NCI-H2227 (cell line): ENCODE measurements around the gene FBLN7.
A peak's percentile ranks its signal among the peaks of the same experiment; 100 is the strongest.
"Not testable (repeated sequence)": the region's sequence is repeated elsewhere in the genome, so short reads cannot be mapped to it uniquely, and the experiment has no call there.

ENCODE experiments used
- DNase-seq: peaks from one replicate; lab custom pipeline; 2025; ENCODE audit not compliant: unreplicated experiment; lab: John Stamatoyannopoulos, UW

Gene FBLN7

GRCh38 chr2:112138159-112139032 is at the start of gene FBLN7:
Gene FBLN7, plus strand, starts transcription at chr2:112138385. Its CDS starts 271 bp downstream, at chr2:112138656.
- DNase-seq: peak; percentile 67

- DNase-seq: no peak
Measured at GRCh38 chr2:112089375-112089774, 48.8 kb upstream of the FBLN7 start.

DNA sequence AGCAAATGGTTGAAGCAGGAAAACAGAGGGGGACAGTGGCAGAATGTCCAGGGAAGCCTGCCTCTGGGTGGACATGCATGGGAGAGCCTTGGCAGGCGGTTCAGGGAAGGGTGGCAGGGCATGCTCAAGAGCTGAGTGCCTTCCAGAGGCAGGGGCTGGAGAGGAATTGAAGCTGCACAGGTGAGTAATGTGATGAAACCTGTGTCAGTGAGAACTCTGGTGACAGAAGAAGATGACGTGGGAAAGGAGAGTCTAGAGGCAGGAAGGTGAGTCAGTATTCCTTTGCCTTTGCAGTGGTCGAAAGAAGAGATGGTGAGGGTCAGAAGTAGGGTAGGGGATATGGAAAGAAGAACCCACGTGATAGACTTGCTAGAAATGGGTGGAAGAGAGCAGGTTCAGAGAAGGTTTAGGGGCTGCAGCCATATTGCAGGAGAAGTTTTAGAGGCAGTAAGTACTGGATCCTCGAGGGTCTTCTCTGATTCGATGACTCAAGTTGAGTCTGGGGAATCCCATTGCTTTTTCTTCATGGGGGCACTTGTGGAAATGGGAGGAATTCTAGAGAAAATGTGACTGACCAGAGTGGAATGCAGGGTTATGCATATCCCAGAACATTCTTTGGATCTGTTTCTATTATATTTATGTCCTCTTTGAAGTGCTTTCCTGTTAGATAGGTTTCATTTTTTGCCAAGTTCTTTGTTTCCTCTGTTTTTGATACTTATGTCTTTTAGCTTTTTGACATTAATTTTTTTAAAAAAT is 45.7 kb upstream of the FBLN7 start:
- no peak for DNase-seq

DNA sequence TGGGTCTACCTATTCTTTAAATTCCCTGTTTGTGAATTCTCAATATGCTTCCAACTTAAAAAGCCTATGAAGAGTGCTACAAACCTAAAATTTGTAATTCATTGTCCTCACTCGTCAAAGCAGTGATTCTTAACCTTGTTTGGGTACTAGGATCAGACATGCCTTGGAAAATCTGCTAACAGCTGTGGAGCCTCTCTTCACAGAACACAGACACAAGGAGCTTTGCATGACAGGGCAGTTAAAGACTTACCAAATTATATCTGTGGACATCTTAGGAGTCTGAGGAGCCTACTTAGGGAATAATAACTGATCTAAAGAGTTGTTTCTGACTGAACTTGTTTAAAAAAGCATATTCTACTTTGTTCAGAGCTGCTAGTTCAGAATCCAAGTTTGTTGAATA is 45.0 kb upstream of the FBLN7 start:
- no peak for DNase-seq

DNA sequence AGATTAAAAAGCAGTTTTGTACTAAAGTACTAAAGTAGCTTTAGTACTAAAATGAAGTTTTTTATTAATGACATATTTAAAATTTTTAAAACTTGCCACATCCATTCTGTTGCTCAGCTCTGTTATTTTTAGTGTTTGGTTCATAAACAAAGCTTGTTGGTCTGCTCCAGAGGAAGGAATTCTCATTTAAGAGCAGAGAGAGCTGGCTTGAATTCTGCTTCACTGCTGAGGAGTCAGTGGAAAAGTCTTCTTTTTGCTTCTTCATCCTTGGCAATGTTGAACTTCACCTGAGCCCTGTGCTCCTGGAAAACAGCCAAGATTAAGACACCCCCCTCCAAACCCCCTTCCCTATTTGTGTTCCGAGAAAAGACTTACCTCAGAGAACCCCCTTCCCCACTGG is 42.5 kb upstream of the FBLN7 start:
- no peak for DNase-seq

DNA sequence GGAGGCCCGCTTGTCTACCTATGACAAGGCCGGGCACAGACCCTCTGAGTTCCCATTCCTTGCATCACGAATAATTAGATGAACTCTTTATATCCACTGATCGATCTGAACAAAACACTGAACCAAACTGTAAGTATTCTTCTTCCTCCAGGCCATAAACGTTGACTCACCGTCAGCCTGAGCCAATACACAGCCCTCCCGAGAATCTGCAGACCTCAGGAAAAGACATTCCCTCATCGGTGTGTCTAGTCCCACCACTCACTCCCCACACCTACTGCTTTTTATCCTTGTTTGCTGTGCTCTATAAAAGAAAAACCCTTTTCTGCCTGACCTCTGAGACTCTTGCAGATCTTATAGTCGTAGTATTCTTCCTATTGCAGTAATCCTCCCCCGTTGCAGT is 42.1 kb upstream of the FBLN7 start:
- no peak for DNase-seq

DNA sequence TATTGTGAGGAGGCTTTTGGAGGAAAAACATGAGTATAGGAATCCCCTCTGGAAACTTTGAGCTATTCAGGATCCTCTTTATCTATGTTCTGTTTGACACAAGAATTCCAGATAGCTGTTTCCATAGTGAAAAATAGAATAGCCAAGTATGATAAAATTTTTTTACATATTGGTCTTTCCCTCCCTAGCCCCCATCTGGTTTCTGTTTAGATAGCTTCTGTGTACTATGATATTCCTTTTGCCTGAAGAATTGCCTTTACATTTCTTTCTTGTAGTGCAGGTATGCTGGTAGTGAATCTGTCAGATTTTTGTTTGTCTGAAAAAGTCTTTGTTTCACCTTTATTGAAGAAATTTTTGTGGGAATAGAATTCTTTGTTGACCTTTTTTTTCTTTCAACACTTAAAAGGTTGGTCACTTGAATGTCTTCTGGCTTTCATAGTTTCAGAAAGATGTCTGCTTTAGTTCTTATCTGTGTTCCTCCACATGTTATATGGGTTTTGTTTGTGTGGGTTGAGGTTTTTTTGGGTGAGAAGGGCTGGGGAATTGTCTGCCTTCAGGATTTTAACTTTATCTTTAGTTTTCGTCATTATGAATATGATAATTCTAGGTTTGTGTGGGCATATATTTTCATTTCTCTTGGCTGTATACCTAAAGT is 29.9 kb upstream of the FBLN7 start:
- no peak for DNase-seq

DNA sequence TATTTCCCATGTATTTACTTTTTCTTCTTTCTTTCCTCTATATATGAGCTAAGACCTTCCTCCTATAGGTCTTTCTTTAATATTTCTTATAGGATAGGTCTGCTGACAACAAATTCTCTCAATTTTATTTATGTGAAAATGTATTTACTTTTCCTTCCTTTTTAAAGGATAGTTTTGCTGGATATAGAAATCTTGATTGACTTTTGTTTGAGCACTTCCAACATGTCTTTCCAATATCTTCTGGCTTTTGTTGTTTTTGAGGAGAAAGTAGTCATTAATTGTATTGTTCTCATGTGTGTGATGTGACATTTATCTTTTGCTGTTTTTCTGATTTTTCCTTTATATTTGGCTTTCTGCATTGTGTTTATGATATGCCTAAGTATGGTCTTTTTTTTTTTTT is 28.9 kb upstream of the FBLN7 start:
- DNase-seq: no peak

DNA sequence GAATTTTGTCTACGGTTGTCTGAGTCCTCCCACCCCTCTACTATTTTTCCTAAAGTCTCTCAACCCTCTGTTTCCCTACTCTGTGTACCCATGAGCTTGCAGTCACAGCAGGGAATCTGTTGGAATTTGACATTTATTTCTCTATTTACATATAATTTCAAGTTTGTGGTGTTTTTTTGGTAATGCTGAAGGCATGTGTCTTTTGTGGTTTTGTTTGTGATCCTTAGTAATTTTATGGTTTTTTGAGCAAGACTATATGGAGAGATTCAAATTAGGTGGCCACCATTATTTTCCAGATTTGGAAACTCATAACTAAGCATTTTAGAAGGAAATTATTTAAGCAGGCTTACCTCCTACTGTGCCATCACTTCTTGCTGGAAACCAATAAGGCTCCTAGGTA is 27.2 kb upstream of the FBLN7 start:
- DNase-seq: no peak

- DNase-seq: not testable (repeated sequence)
Measured at GRCh38 chr2:112113354-112113753, 24.8 kb upstream of the FBLN7 start.

DNA sequence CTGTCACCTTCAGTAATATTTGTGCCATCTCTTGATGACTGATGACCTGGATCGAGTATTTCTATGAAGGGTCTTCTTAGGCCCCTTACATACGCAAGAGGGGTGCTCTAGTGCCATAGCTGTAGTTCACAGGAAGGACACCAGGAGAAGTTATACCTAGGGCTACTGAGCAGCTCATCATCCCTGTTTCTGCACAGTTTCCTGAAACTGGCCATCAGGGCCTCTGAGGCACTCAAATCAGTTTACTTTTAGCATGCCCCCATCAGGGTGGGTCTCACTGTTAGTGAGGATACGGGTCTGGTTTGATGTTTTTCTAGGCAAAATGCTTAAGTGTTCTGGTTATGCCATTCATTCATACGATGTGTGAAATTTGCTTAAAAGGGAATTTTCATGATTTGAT is 20.0 kb upstream of the FBLN7 start:
- DNase-seq: no peak

- peak; percentile 29 for DNase-seq
Measured at GRCh38 chr2:112121682-112122254, 16.4 kb upstream of the FBLN7 start.

- DNase-seq: no peak
Measured at GRCh38 chr2:112129060-112129459, 9.1 kb upstream of the FBLN7 start.

GRCh38 chr2:112133344-112133743 is 4.8 kb upstream of the FBLN7 start:
- no peak for DNase-seq

DNA sequence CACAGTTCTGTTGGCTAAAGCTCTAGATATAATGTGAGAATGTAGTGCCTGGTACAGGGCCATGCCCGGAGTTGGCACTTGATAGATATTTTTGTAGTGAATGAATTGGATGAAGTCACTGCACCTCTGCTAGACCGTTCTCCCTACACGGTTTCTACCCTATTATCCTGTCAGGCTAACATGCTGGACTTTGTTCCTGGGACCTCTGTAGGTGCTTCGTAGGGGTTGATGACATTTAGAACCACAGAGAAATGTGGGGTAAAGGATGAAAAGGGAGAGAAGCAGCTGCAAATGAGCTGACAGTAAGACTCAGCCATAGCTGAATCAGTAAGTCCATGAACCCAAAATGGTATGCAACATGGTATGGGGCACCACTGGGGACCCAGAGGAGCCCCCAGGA is 4.1 kb upstream of the FBLN7 start:
- no peak for DNase-seq

DNA sequence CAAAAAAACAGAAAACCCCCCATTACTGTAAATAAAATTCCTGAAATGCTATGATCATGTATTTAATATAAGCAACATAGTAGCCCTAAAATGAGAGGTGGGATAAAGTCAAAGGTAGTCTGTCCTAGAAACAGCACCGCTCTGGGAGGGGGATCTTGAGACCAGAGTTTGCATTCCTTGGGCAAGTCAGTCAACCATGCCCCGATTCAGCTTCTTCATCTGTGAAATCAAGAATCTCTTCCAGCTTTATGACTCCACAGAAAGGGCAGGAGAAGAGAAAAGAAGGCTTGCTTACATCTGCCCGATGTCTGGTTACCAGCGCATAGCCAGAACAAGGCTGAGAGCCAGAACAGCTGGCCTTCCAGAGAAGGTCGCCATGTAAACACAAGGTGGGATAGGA is 2.1 kb upstream of the FBLN7 start:
- no peak for DNase-seq

DNA sequence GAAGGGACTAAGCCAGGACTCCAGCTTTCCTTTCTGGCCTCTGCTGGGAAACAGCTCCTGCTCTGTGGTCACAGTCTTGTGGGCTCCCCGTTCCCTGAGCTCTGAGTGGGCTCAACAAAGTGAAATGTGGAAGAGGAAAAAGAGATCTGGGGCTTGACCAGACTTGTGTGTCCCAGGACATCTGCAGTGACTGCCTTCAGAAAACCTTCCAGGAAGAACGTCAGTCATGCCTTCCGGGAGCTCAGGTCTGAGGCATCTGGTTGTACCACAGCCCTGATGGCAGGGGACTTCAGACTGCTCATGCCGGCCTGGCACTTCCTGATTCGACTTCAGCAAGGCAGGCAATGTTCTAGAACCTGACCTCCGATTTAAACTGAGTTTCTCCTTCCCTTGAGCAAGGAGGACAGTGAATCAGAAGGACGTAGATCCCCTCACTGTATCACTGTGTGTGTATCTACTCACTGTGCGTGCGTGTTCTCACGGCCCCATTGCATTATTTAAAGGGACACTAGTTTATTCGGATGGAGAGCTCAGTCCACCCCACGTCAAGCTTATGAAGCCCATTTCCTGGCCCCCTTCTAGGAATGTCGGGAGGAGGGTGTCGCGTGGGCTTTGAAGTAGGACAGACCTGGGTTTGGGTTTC is 548 bp upstream of the FBLN7 start:
- DNase-seq: peak; percentile 38

DNA sequence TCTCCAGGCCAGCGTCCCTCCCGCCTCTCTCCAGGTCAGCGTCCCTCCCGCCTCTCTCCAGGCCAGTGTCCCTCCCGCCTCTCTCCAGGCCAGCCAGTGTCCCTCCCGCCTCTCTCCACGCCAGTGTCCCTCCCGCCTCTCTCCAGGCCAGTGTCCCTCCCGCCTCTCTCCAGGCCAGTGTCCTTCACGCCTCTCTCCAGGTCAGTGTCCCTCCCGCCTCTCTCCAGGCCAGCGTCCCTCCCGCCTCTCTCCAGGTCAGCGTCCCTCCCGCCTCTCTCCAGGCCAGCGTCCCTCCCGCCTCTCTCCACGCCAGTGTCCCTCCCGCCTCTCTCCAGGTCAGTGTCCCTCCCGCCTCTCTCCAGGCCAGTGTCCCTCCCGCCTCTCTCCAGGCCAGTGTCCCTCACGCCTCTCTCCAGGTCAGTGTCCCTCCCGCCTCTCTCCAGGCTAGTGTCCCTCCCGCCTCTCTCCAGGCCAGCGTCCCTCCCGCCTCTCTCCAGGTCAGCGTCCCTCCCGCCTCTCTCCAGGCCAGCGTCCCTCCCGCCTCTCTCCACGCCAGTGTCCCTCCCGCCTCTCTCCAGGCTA is 939 bp downstream of the FBLN7 start:
- DNase-seq: not testable (repeated sequence)

- DNase-seq: not testable (repeated sequence)
Measured at GRCh38 chr2:112139661-112140204, 1.5 kb downstream of the FBLN7 start.

DNA sequence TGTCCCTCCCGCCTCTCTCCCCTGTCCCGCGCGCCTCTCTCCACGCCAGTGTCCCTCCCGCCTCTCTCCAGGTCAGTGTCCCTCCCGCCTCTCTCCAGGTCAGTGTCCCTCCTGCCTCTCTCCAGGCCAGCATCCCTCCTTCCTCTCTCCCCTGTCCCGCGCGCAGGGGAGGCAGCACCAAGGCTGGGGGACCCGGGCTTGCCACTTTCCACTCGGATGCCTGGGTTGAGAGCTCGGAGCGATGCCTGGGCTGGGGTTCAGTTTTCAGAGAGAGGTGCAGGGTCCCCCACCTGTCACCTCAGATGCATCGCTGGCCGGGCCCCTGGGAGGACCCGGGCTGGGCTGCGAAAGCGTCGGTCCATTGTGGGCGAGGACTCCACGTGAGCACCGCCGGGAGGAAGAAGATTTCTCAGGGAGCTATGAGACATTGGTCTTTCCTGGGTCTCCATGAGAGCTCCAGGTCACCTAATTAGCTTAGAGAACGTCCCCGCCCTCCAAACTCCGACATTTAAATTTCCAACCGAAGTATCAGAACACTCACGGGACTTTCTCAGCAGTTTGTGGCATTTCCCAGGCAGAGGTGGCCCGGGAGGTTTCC is 2.1 kb downstream of the FBLN7 start:
- no peak for DNase-seq
